CD8-positive, alpha-beta memory T cell (primary cell): ENCODE results near the gene TSPAN15. TPM values are rescaled to one million over a fixed set of nuclear protein-coding genes. Genes with fewer than 3 reads are reported as not detected.

Source experiments
- CTCF ChIA-PET: fragments of 350-600 bp; sonication (Branson Sonifier 250); formaldehyde crosslinking; loops from one replicate; lab custom pipeline; 2021; ENCODE audit warnings: antibody characterized with exemption; lab: Charles Lee
- POLR2A ChIA-PET: fragments of 350-600 bp; sonication (Branson Sonifier 250); formaldehyde crosslinking; loops from one replicate; lab custom pipeline; 2021; ENCODE audit warnings: antibody characterized with exemption; lab: Charles Lee
- DNase-seq, 5 donors: peaks; one replicate each; pipeline versions ENCODE4 v3.0.0 to v3.0.0-alpha.2; 2020 to 2022; ENCODE audit warnings: mixed read lengths in 1 of 5
- H3K27ac ChIP-seq: one replicate; pipeline ENCODE4 v1.7.0; 2013; ENCODE audit warnings: low read depth, mild to moderate bottlenecking, low read length, moderate library complexity
- H3K27me3 ChIP-seq: 2 replicates; pipeline ENCODE4 v1.7.0; 2013; ENCODE audit warnings: low read length, mild to moderate bottlenecking; ENCODE audit not compliant: insufficient read depth, poor library complexity, severe bottlenecking
- H3K36me3 ChIP-seq: 2 replicates; pipeline ENCODE4 v1.7.0; 2013; ENCODE audit warnings: mild to moderate bottlenecking, low read length, moderate library complexity; ENCODE audit not compliant: insufficient read depth
- H3K4me1 ChIP-seq: 2 replicates; pipeline ENCODE4 v1.7.0; 2013; ENCODE audit warnings: mild to moderate bottlenecking, low read length, moderate library complexity; ENCODE audit not compliant: insufficient read depth
- H3K4me3 ChIP-seq: 2 replicates; pipeline ENCODE4 v1.7.0; 2013; ENCODE audit warnings: mild to moderate bottlenecking, low read length
- H3K9me3 ChIP-seq: 2 replicates; pipeline ENCODE4 v1.7.0; 2013; ENCODE audit warnings: mild to moderate bottlenecking, low read length
- H3K27ac Mint-ChIP-seq, 8 donors: one replicate each; pipeline ENCODE4 v1.8.0; 2020 to 2021; ENCODE audit warnings: mixed read lengths in 8 of 8, mild to moderate bottlenecking in 6 of 8, inconsistent platforms in 3 of 8, moderate library complexity in 3 of 8
- H3K27me3 Mint-ChIP-seq, 2 donors: one replicate each; pipeline ENCODE4 v1.8.0; 2020 to 2021; ENCODE audit warnings: mixed read lengths in 2 of 2, mild to moderate bottlenecking in 1 of 2, moderate library complexity in 1 of 2
- H3K36me3 Mint-ChIP-seq, 3 donors: one replicate each; pipeline ENCODE4 v1.8.0; 2020 to 2021; ENCODE audit warnings: mixed read lengths in 3 of 3, inconsistent platforms in 1 of 3, mild to moderate bottlenecking in 1 of 3
- H3K4me1 Mint-ChIP-seq, 3 donors: one replicate each; pipeline ENCODE4 v1.8.0; 2020 to 2021; ENCODE audit warnings: mixed read lengths in 3 of 3, inconsistent platforms in 1 of 3, mild to moderate bottlenecking in 1 of 3
- H3K4me3 Mint-ChIP-seq, 7 donors: one replicate each; pipeline ENCODE4 v1.8.0; 2020 to 2021; ENCODE audit warnings: mixed read lengths in 7 of 7, mild to moderate bottlenecking in 6 of 7, moderate library complexity in 4 of 7, inconsistent platforms in 2 of 7
- H3K9me3 Mint-ChIP-seq, 5 donors: one replicate each; pipeline ENCODE4 v1.8.0; 2020 to 2022; ENCODE audit warnings: mixed read lengths in 5 of 5, mild to moderate bottlenecking in 3 of 5, moderate library complexity in 2 of 5, inconsistent platforms in 1 of 5
- polyA plus RNA-seq: library from polyadenylated mRNA; unstranded; fragments of 300-500 nt; fragmentation: Illumina TruSeq; gene quantifications from one replicate; pipeline ENCODE4 v1.2.3, GENCODE V29; 2021
- total RNA-seq, 2 experiments: library from RNA; stranded (reverse); gene quantifications; one replicate each; pipeline ENCODE4 v1.2.3, GENCODE V29; 2021

TSPAN15 gene
- total and polyA plus RNA-seq, 3 experiments from 2014 or later = 1.4 to 20.2 (median 2.4) TPM

DNA sequence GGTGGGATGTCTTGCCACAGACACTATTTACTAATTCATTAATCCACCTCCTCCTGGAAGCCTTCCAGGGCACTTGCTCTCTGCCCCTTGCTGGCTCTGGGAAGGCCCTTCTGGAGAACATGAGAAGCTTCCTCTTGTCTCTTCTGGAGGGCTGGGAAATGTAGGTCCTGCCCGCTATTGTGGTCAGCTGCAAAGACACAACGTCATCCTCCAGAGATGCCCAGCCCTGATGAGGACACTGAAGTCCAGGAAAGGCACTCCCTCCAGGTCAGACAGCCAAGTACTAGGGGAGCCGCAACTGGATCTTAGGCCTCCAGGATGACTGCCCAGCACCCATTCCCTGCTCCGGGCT lies 24.9 kb upstream of the TSPAN15 start:
- peaks cover 0 to 5% of the 10 kb centered on the region in 2 donors for H3K27me3 Mint-ChIP-seq
- no peaks in the 10 kb centered on the region for H3K9me3 Mint-ChIP-seq
- peaks cover 40% of the 10 kb centered on the region for H3K4me1 ChIP-seq
- H3K27ac Mint-ChIP-seq = peak overlapping the region; percentile 73 to 92 (median 86)
- no peaks in the 10 kb centered on the region for H3K36me3 Mint-ChIP-seq
- no peaks in the 10 kb centered on the region for H3K27me3 ChIP-seq
- DNase-seq = no peak
- peaks cover 46 to 55% (median 51%) of the 10 kb centered on the region in 3 donors for H3K4me1 Mint-ChIP-seq
- peak overlapping the region; percentile 17 for H3K27ac ChIP-seq
- H3K9me3 ChIP-seq = no peaks in the 10 kb centered on the region
- no peak overlapping the region for H3K4me3 ChIP-seq
- H3K36me3 ChIP-seq = no peaks in the 10 kb centered on the region
- peak overlapping the region in 1 of 7 donors; percentile 57 for H3K4me3 Mint-ChIP-seq
- POLR2A ChIA-PET = no interaction called here
- CTCF ChIA-PET = interaction anchor here (0.7 to 2.9 kb wide), 2 partner anchors 18 to 232 kb away, joined by 3 to 12 read pairs; no protein-coding TSS in a partner anchor

DNA sequence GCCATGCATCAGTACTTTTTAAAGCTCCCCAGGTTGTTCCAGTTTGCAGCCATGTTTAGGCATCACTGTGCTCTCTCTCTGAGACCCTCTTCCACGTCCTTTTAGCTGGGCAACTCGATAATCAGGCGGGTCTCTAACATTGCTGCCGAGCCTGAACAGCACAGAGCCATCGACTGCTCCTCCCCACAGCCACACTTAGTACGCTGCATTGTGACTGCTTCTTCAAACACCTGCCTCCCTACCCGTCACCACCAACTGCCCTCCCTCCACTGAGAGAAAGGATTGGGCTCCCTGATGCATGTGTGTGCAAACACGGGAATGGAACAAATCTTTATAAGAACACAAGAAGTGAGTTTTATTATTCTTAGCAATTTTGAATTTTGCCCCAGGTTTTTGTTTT lies 23.1 kb upstream of the TSPAN15 start:
- peaks cover 42 to 51% (median 49%) of the 10 kb centered on the region in 3 donors for H3K4me1 Mint-ChIP-seq
- H3K9me3 Mint-ChIP-seq = no peaks in the 10 kb centered on the region
- Histone ChIP-seq H3K4me3 (no peak overlapping the region), H3K4me1 (peaks cover 35% of the 10 kb centered on the region), H3K27ac (no peak overlapping the region), H3K9me3 (no peaks in the 10 kb centered on the region), H3K36me3 (no peaks in the 10 kb centered on the region), H3K27me3 (no peaks in the 10 kb centered on the region)
- H3K4me3 Mint-ChIP-seq = peak overlapping the region in 1 of 7 donors; percentile 46
- peak overlapping the region in 6 of 8 donors; percentile 5 to 83 (median 66) for H3K27ac Mint-ChIP-seq
- ChIA-PET CTCF (interaction anchor here (0.9 to 1.9 kb wide), 4 partner anchors 20 to 79 kb away, joined by 3 to 6 read pairs (median 4); no protein-coding TSS in a partner anchor), POLR2A (no interaction called here)
- H3K36me3 Mint-ChIP-seq = no peaks in the 10 kb centered on the region
- no peak for DNase-seq
- H3K27me3 Mint-ChIP-seq = no peaks in the 10 kb centered on the region

DNA sequence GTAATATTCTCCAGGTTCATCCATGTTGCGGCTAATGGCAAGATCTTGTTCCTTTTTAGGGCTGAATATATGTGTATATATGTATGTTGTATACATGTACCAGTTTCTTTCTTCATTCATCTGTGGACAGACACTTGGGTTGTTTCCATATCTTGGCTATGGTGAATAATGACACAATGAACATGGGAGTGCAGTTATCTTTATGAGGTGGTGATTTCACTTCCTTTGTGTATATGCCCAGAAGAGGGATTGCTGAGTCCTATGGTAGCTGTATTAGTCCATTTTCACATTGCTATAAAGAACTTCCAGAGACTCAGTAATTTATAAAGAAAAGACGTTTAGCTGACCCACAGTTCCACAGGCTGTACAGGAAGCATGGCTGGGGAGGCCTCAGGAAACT lies 17.1 kb upstream of the TSPAN15 start:
- DNase-seq = no peak
- CTCF ChIA-PET = interaction anchor here (1.3 to 2.1 kb wide), 2 partner anchors 9 to 15 kb away, joined by 3 to 9 read pairs; no protein-coding TSS in a partner anchor
- no peak overlapping the region for H3K27ac Mint-ChIP-seq

DNA sequence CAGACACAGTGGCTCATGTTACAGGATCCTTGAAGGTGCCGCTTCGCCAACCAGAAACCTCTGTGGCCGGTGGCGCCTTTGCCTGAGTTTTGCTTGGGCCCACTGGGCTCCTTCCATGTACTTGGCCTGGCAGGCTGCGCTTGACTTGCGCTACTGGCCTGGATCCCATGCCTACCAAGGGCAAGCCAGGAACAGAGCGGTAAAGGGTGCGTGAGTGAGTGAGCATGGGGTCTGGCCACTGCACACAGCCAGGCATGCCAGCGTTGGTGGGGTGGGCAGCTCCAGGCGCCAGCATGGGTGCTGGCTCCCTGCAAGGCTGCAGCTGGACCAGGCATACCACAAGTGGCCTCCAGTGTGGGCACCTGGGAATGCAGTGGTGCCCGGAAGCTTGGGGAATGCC lies 16.3 kb upstream of the TSPAN15 start:
- Histone ChIP-seq H3K36me3 (no peaks in the 10 kb centered on the region), H3K27ac (no peak overlapping the region), H3K9me3 (no peaks in the 10 kb centered on the region), H3K4me3 (no peak overlapping the region), H3K4me1 (no peaks in the 10 kb centered on the region), H3K27me3 (no peaks in the 10 kb centered on the region)
- ChIA-PET POLR2A (no interaction called here), CTCF (interaction anchor here (2.1 kb wide), 1 partner anchor 15 kb away, joined by 9 read pairs; no protein-coding TSS in a partner anchor)
- H3K27ac Mint-ChIP-seq = no peak overlapping the region
- H3K4me1 Mint-ChIP-seq = no peaks in the 10 kb centered on the region
- no peak overlapping the region for H3K4me3 Mint-ChIP-seq
- DNase-seq = no peak
- H3K27me3 Mint-ChIP-seq = peaks cover 3 to 6% of the 10 kb centered on the region in 2 donors
- H3K36me3 Mint-ChIP-seq = peaks cover 0 to 2% (median 0%) of the 10 kb centered on the region in 3 donors
- no peaks in the 10 kb centered on the region for H3K9me3 Mint-ChIP-seq

More for the DNA sequence above, 17.1 kb upstream of the TSPAN15 start:
- peaks cover 2 to 6% of the 10 kb centered on the region in 2 donors for H3K27me3 Mint-ChIP-seq
- H3K4me1 ChIP-seq = no peaks in the 10 kb centered on the region
- H3K27me3 ChIP-seq = no peaks in the 10 kb centered on the region
- no peaks in the 10 kb centered on the region for H3K9me3 ChIP-seq
- H3K36me3 Mint-ChIP-seq = peaks cover 0 to 2% (median 0%) of the 10 kb centered on the region in 3 donors
- H3K9me3 Mint-ChIP-seq = no peaks in the 10 kb centered on the region
- POLR2A ChIA-PET = no interaction called here
- H3K4me1 Mint-ChIP-seq = no peaks in the 10 kb centered on the region
- no peak overlapping the region for H3K27ac ChIP-seq
- no peak overlapping the region for H3K4me3 Mint-ChIP-seq
- no peaks in the 10 kb centered on the region for H3K36me3 ChIP-seq
- H3K4me3 ChIP-seq = no peak overlapping the region

DNA sequence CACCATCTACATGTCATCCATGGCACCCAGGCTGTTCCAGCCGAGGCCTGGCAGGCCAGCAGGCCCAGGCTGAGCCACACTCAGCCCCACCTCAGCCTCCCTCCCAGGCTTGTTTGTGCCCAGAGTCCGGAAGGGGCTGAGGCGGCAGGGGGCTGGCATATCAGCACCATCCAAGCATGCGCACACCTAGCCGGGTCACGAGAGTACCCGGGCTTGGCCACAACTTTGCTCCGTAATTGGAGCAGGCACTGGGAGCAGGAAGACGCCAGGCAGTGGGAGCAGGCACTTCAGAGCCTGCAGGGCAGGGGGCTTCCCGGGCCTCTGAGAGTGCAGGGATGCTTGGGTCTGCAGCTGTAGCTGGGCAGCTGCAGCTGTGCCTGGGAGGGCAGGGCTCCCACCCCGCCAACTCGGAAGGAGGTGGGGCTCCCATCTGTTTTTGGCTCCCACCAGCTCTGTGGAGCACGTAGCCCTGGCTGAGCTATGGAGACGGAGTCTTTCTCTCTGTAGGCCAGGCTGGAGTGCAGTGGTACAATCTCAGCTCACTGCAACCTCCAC lies 15.2 kb upstream of the TSPAN15 start:
- Histone ChIP-seq H3K4me1 (no peaks in the 10 kb centered on the region), H3K4me3 (no peak overlapping the region), H3K9me3 (no peaks in the 10 kb centered on the region), H3K36me3 (no peaks in the 10 kb centered on the region), H3K27me3 (no peaks in the 10 kb centered on the region), H3K27ac (no peak overlapping the region)
- H3K36me3 Mint-ChIP-seq = peaks cover 0 to 2% (median 0%) of the 10 kb centered on the region in 3 donors
- DNase-seq = no peak
- peaks cover 6 to 7% of the 10 kb centered on the region in 2 donors for H3K27me3 Mint-ChIP-seq
- H3K4me1 Mint-ChIP-seq = no peaks in the 10 kb centered on the region
- ChIA-PET POLR2A (no interaction called here), CTCF (no interaction called here)
- no peak overlapping the region for H3K4me3 Mint-ChIP-seq
- H3K9me3 Mint-ChIP-seq = no peaks in the 10 kb centered on the region
- H3K27ac Mint-ChIP-seq = no peak overlapping the region

DNA sequence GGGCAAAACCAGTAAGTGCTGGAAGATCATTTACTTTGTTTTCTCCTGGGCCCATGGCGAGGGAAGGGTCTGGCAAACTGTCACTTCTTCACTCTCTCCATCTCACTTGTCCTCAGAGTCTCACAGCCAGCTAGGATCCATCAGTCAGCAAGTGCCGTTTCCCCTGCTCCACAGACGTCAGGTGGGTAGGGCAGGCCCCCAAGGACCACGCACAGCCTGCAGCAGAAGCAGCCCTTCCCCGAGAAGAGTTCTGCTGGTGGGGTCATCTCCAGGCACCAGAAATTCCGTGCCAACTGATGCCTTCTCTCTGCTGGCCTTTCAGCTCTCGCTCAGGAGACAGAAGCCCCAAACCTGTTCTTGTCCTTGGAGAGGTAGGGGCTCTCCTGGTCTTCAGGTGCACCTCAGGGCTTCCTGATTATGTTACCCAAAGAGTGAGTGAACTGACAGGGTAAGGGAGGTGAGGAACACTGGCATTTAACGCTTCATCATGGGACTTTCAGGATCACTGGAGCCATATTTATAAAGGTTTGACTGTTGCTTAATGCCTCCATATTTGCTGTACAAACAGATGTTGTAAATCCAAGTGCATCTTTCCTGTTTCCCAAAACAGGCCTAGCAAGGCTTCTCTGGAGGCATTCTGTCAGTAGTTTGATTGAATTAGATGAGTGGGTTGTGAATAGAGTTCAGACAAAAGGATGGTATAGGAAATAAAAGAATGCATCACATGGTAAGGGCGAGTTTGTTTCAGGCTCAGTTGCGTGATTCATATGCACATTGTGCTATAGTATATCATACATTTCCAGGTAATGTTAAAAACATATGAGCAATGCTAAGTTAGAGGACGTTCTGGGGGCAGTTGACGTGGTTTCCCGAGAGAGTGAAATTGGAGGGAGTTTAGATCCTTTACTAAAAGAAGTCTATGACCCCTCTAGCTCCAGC lies 13.7 kb upstream of the TSPAN15 start:
- peaks cover 7 to 10% of the 10 kb centered on the region in 2 donors for H3K27me3 Mint-ChIP-seq
- no peak overlapping the region for H3K27ac ChIP-seq
- DNase-seq = no peak
- ChIA-PET POLR2A (no interaction called here), CTCF (no interaction called here)
- H3K9me3 ChIP-seq = no peaks in the 10 kb centered on the region
- no peaks in the 10 kb centered on the region for H3K9me3 Mint-ChIP-seq
- H3K4me3 ChIP-seq = no peak overlapping the region
- no peaks in the 10 kb centered on the region for H3K27me3 ChIP-seq
- peaks cover 0 to 2% (median 0%) of the 10 kb centered on the region in 3 donors for H3K36me3 Mint-ChIP-seq
- H3K27ac Mint-ChIP-seq = peak overlapping the region in 1 of 8 donors; percentile 51
- no peaks in the 10 kb centered on the region for H3K4me1 Mint-ChIP-seq
- no peak overlapping the region for H3K4me3 Mint-ChIP-seq
- H3K36me3 ChIP-seq = no peaks in the 10 kb centered on the region
- H3K4me1 ChIP-seq = no peaks in the 10 kb centered on the region

DNA sequence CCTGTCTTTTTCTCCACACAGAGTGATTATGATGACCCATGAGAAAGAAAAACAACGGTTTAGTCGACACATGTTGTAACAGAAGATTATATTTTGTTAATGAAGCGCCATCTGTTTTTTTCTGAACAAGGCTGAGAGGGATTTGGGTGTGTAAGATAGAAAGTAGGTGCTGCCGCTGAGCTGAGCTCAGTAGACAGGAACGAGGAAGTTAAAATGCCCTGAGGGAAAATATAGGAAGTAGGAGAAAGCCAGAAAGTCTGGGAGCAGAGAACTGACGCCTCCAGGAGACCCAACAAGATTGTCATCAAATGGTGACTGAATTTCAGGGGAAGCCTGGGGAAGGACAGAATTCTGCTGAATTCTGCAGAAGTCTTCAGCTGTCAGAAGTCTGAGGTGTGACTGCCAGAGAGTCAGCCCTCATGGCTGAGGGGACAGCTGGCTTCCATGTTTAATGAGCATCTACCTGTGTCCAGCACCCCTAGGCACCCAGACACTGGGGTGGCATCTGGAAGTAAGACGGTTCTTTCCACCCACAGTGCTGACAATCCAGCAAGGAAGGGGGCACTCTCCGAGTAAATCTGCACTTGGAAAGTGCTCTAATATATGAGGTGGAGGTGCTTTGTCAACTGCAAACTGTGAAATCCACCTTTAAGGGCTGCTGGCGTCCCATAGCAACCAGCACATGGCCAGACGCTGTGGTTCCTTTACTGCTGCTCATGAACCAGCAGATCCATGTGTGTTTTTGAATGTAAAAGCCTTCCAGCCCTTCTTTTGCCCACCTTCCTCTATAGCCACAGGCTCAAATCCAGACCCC lies 12.5 kb upstream of the TSPAN15 start:
- Histone ChIP-seq H3K36me3 (no peaks in the 10 kb centered on the region), H3K4me1 (no peaks in the 10 kb centered on the region), H3K9me3 (no peaks in the 10 kb centered on the region), H3K27me3 (no peaks in the 10 kb centered on the region), H3K27ac (no peak overlapping the region), H3K4me3 (no peak overlapping the region)
- DNase-seq = no peak
- CTCF ChIA-PET = interaction anchor here (1.7 kb wide), 1 partner anchor 11 kb away, joined by 8 read pairs; no protein-coding TSS in a partner anchor
- H3K27ac Mint-ChIP-seq = no peak overlapping the region
- peaks cover 0 to 2% (median 0%) of the 10 kb centered on the region in 3 donors for H3K36me3 Mint-ChIP-seq
- peaks cover 7 to 10% of the 10 kb centered on the region in 2 donors for H3K27me3 Mint-ChIP-seq
- H3K9me3 Mint-ChIP-seq = no peaks in the 10 kb centered on the region
- POLR2A ChIA-PET = no interaction called here
- H3K4me3 Mint-ChIP-seq = no peak overlapping the region
- no peaks in the 10 kb centered on the region for H3K4me1 Mint-ChIP-seq
